Adrenal gland (tissue), 5 donors: ENCODE measurements around the gene TGFBR2.

Experiments
- POLR2A ChIP-seq, 2 donors: fragments of 450-650 bp; IDR thresholded peaks; one replicate each; pipeline ENCODE4 v1.6.1; 2017; ENCODE audit warnings: antibody characterized with exemption in 2 of 2, mild to moderate bottlenecking in 2 of 2, moderate library complexity in 1 of 2
- TF ChIP-seq, protein P1 (sequence below), 6 experiments: fragments of 450-650 bp in 4 of 6; fragments of 200-600 bp in 2 of 6; sonication (generic) in 1 of 6; IDR thresholded peaks; 1 replicate in 5 of 6; 2 replicates in 1 of 6; pipeline versions ENCODE4 v1.5.1 to v1.8.0; 2016 to 2021; ENCODE audit warnings: antibody characterized with exemption in 6 of 6, mild to moderate bottlenecking in 2 of 6, moderate library complexity in 1 of 6
- donor health status: DM: no; HTN: no; CAD: no.

DNA sequence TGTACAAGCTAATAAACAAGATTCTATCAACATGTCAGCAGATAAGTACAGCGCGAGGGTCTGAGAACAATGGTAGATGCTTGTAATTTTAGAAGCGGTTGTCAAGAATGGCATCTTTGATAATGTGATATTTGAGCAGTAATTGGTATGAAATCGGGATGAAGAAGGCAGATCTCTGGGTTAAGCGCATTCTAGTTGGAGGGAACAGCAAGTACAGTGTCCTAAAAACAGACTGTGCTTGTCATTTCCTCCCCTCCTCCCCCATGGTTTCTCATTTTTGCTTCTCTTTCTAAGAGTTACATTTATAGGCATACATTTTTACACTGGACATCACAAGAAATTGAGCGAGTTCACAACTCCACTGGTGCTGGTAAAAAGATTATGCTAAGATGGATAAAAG is 23.3 kb downstream of the TGFBR2 start:
- TF ChIP-seq, protein P1, sequence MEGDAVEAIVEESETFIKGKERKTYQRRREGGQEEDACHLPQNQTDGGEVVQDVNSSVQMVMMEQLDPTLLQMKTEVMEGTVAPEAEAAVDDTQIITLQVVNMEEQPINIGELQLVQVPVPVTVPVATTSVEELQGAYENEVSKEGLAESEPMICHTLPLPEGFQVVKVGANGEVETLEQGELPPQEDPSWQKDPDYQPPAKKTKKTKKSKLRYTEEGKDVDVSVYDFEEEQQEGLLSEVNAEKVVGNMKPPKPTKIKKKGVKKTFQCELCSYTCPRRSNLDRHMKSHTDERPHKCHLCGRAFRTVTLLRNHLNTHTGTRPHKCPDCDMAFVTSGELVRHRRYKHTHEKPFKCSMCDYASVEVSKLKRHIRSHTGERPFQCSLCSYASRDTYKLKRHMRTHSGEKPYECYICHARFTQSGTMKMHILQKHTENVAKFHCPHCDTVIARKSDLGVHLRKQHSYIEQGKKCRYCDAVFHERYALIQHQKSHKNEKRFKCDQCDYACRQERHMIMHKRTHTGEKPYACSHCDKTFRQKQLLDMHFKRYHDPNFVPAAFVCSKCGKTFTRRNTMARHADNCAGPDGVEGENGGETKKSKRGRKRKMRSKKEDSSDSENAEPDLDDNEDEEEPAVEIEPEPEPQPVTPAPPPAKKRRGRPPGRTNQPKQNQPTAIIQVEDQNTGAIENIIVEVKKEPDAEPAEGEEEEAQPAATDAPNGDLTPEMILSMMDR (IDR thresholded peaks at IDR 0.05), result no peak
- no peak for TF ChIP-seq POLR2A (IDR thresholded peaks at IDR 0.05)
